Measurements from ENCODE around the gene INPP5A.

INPP5A gene

GRCh38 chr10:132536241-132536876 is 1.2 kb upstream of the INPP5A start:
- peak; percentile 56 for DNase-seq

- DNase-seq: peak; percentile 100
Measured at GRCh38 chr10:132536877-132537683, 507 bp upstream of the INPP5A start.

- peak; percentile 51 for DNase-seq
Measured at GRCh38 chr10:132538031-132538789, 623 bp downstream of the INPP5A start.

- peak; percentile 26 for DNase-seq
Measured at GRCh38 chr10:132538790-132539421, 1.3 kb downstream of the INPP5A start.

GRCh38 chr10:132539431-132539839 is 1.8 kb downstream of the INPP5A start:
- DNase-seq: peak; percentile 39

- DNase-seq: peak; percentile 32
Measured at GRCh38 chr10:132539894-132540293, 2.3 kb downstream of the INPP5A start.

- peak; percentile 53 for DNase-seq
Measured at GRCh38 chr10:132540456-132540855, 2.9 kb downstream of the INPP5A start.

GRCh38 chr10:132541129-132541528 is 3.5 kb downstream of the INPP5A start:
- peak; percentile 14 for DNase-seq

- DNase-seq: peak; percentile 13
Measured at GRCh38 chr10:132541601-132542011, 4.0 kb downstream of the INPP5A start.

GRCh38 chr10:132542086-132542775 is 4.6 kb downstream of the INPP5A start:
- DNase-seq: peak; percentile 33

GRCh38 chr10:132542819-132543218 is 5.2 kb downstream of the INPP5A start:
- DNase-seq: peak; percentile 8

GRCh38 chr10:132543916-132544743 is 6.5 kb downstream of the INPP5A start:
- peak; percentile 9 for DNase-seq

- peak; percentile 18 for DNase-seq
Measured at GRCh38 chr10:132544744-132545658, 7.4 kb downstream of the INPP5A start.

GRCh38 chr10:132545659-132546367 is 8.2 kb downstream of the INPP5A start:
- DNase-seq: peak; percentile 9

GRCh38 chr10:132546567-132547420 is 9.2 kb downstream of the INPP5A start:
- peak; percentile 31 for DNase-seq

- DNase-seq: peak; percentile 20
Measured at GRCh38 chr10:132547421-132547861, 9.9 kb downstream of the INPP5A start.

- peak; percentile 16 for DNase-seq
Measured at GRCh38 chr10:132548106-132548823, 10.7 kb downstream of the INPP5A start.

- DNase-seq: peak; percentile 10
Measured at GRCh38 chr10:132548869-132549268, 11.3 kb downstream of the INPP5A start.

All from femur (tissue), 1 donor.